22Rv1 (cell line): ENCODE data around the gene LGALS8.
"Not testable (repeated sequence)": the region's sequence is repeated elsewhere in the genome, so short reads cannot be mapped to it uniquely, and the experiment has no call there.

ENCODE experiments used
- H3K27ac ChIP-seq: fragments of 450-650 bp; 2 replicates; pipeline ENCODE4 v1.5.1; 2017
- CTCF ChIP-seq: fragments of 450-650 bp; IDR thresholded peaks from 2 replicates; pipeline ENCODE4 v1.5.1; 2017; ENCODE audit warnings: mild to moderate bottlenecking
- ZFX ChIP-seq: fragments of 450-650 bp; IDR thresholded peaks from 2 replicates; pipeline ENCODE4 v1.6.1; 2017; ENCODE audit warnings: antibody characterized with exemption, borderline replicate concordance

Gene LGALS8

DNA sequence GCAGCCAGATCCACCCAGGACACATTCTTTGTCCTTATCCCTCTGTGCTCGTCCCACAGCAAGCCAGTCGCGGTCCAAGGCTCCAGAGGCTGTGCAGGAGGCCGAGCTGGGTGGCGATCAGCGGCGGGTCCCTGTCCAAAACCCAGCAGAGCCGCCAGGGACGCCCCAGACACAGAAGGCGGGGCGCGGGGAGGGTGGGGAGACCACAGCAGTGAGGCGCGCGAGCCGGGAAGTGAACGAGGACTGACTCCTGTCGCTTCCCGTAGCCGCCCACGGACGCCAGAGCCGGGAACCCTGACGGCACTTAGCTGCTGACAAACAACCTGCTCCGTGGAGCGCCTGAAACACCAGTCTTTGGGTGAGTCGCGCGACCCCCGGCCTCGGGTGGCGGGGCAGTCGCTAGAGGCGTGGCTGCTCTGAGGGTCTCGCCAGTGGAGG is at the start of gene LGALS8:
Gene LGALS8 (plus strand): TSS at position 279 of the 438 bp plus-strand sequence. CDS start 2,089 bp downstream, outside the sequence.
- TF ChIP-seq ZFX (no peak), CTCF (no peak)
- peak within 1 kb of the TSS; percentile 83 for H3K27ac ChIP-seq

DNA sequence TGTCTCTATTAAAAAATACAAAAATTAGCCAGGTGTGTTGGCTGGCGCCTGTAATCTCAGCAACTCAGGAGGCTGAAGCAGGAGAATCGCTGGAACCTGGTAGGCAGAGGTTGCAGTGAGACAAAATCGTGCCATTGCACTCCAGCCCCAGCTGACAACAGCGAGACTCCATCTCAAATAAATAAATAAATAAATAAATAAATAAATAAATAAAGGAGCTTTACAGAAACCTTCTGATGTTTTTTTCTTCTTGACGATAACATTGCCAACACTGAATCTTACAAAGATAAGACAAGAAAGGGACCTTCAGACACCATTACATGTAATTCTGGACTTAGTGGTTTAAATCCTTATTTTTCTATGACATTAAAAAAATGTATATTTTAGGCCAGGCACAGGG is 47.8 kb upstream of the LGALS8 start:
- TF ChIP-seq CTCF (no peak), ZFX (no peak)
- no peak overlapping the region for H3K27ac ChIP-seq

- no peak for TF ChIP-seq ZFX
- no peak for TF ChIP-seq CTCF
- H3K27ac ChIP-seq: no peak overlapping the region
These were observed 42.9 kb upstream of the LGALS8 start for GRCh38 chr1:236480758-236481436.

GRCh38 chr1:236484310-236484971 is 39.3 kb upstream of the LGALS8 start:
- no peak overlapping the region for H3K27ac ChIP-seq
- TF ChIP-seq CTCF (no peak), ZFX (no peak)

DNA sequence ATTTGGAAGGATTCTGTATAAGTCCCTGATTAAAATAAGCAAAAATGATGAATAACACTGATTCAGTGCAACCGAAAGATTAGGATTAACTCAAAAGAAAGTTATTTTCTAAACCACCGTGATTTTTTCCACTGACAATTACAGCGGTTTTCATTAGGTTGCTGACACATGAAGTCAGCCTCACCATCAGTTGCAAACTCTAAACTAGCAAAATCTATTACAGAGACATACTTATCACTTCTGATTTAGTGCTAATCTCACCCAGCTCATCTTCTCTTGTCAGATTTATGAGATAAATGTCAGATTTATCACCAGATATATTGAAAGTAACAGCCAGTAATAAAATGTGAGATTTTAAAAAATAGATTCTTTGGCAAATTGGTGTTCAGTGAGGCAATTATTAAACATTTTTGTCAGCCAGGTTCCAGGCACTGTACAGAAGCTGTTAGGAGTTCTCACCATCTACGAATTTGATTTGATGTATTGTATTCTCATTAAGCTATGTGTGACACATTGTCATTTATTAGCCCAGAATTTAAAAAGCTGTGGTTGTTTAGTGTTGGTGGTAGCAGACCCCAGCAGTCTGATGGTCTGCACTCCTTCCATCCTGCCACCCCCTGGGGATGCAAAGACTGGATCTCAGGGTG is 37.3 kb upstream of the LGALS8 start:
- TF ChIP-seq ZFX: no peak
- TF ChIP-seq CTCF: no peak
- no peak overlapping the region for H3K27ac ChIP-seq

- not testable (repeated sequence) for H3K27ac ChIP-seq
These were observed 34.6 kb upstream of the LGALS8 start for GRCh38 chr1:236489161-236489560.

DNA sequence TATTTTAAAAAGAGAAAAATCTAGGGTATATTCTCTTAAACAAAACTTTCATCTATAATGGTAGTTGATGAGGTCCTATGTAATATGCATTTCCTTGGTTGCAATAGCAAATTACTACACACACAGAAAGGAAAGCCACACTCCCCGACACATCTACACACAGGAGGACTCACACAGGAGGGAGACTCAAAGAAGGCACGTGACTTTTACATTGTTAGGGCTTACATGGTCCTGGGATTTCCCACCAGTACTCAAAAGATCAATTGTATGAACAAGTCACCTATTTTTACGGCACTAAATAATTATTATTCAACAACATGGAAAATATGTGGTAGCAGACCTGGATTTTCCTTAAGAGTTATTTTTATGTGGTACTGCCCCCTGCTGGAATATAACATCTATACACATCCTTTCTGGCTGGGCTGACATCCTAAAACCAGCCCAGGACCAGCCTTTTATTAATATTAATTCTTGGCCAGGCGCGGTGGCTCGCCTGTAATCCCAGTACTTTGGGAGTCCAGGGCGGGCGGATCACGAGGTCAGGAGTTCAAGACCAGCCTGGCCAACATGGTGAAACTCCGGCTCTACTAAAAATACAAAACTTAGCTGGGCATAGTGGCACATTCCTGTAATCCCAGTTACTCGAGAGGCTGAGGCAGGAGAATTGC is 33.9 kb upstream of the LGALS8 start:
- H3K27ac ChIP-seq: no peak overlapping the region
- TF ChIP-seq ZFX (no peak), CTCF (peak; percentile 76)
